ENCODE data around the gene FANCB. TPM values are rescaled to one million over a fixed set of nuclear protein-coding genes. Genes with fewer than 3 reads are reported as not detected.

Gene FANCB
- total and polyA plus RNA-seq, 2 of the 8 experiments (the other 6 are each of a cell fraction or from before 2014, with no cell fraction given), result 1.9 to 13.8 TPM

DNA sequence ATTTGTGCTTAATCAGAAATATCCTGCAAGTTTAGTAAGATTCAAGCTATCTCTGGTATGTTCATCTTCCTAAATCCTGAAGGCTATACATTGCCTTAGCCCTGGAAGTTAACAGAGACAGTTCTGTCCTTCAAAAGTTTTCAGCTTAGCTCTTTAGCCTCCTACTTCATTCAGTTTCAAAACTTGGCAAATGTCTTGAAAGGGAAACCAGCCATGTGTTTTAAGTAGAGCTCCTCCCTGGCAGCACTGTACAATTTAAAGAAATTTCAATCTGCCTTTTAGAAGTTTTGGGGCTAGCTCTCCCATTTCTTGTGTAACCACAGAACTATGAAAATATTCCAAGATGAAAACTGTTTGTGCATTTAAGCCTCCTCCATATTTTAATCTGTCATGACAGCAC lies 47.0 kb downstream of the FANCB start (continued):
- no peak for TF ChIP-seq CHD7 (IDR thresholded peaks at IDR 0.05; ENCODE audit: insufficient replicate concordance, low read length)
- no peak for TF ChIP-seq HDAC6 (IDR thresholded peaks at IDR 0.05; ENCODE audit: low read depth, low read length)
- no peak for TF ChIP-seq GABPA (IDR thresholded peaks at IDR 0.05; ENCODE audit: borderline replicate concordance, insufficient read depth, low read length)
- TF ChIP-seq RAD21 (IDR thresholded peaks at IDR 0.05 in 1 of 2, conservative IDR thresholded peaks at IDR 0.05 in 1 of 2; ENCODE audit: low read depth in 2 of 2, low read length in 2 of 2), result no peak
- TF ChIP-seq SP4 (IDR thresholded peaks at IDR 0.05; ENCODE audit: low read length), result no peak
- TF ChIP-seq EGR1 (IDR thresholded peaks at IDR 0.05; ENCODE audit: borderline replicate concordance, low read depth, low read length), result no peak
- TF ChIP-seq TAF1 (IDR thresholded peaks at IDR 0.05; ENCODE audit: low read depth, low read length), result no peak
- TF ChIP-seq BRCA1 (IDR thresholded peaks at IDR 0.05; ENCODE audit: low read depth, low read length), result no peak
- TF ChIP-seq POLR2A (IDR thresholded peaks at IDR 0.05; ENCODE audit: control extremely low read depth in 1 of 2, low read depth in 2 of 2, low read length in 2 of 2), result no peak
- no peak for TF ChIP-seq BCL11A (IDR thresholded peaks at IDR 0.05; ENCODE audit: low read depth in 2 of 2, low read length in 2 of 2)
- TF ChIP-seq ZNF274 (IDR thresholded peaks at IDR 0.05; ENCODE audit: borderline replicate concordance, extremely low read depth, low read length), result no peak
- TF ChIP-seq TCF12 (IDR thresholded peaks at IDR 0.05; ENCODE audit: low read depth, low read length), result no peak
- no peak for TF ChIP-seq YY1 (IDR thresholded peaks at IDR 0.05; ENCODE audit: low read depth, low read length)

All from H1 (cell line).